AG08396 (cell line): ENCODE results near the gene CACNG8.

ENCODE experiments used
- DNase-seq: peaks from one replicate; pipeline ENCODE4 v3.0.0; 2012; ENCODE audit warnings: low spot score, mixed read lengths

Gene CACNG8

DNA sequence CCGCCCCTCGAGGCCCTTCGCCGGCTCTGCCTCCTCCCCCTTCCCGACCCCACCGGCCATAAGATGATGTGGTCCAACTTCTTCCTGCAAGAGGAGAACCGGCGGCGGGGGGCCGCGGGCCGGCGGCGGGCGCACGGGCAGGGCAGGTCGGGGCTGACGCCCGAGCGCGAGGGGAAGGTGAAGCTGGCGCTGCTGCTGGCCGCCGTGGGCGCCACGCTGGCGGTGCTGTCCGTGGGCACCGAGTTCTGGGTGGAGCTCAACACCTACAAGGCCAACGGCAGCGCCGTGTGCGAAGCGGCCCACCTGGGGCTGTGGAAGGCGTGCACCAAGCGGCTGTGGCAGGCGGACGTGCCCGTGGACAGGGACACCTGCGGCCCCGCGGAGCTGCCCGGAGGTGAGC lies 30.1 kb downstream of the CACNG8 start:
- DNase-seq = no peak

DNA sequence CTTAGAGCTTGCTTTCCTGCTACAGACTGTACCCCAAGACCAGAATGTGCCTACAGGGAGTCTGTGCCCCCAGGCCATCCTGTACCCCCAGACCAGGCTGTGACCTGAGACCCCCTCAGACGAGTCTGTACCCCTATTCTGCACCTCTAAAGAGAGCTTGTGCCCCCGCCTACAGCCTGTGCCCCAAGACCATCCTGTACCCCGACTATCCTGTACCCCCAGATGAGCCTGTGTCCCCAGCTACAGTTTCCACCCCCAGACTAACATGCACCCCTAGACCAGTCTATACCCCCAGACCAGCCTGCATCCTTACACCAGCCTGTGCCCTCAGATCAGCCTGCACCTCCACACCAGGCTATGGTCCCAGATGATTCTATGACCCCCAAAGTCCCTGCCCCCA lies 30.7 kb downstream of the CACNG8 start:
- no peak for DNase-seq

DNA sequence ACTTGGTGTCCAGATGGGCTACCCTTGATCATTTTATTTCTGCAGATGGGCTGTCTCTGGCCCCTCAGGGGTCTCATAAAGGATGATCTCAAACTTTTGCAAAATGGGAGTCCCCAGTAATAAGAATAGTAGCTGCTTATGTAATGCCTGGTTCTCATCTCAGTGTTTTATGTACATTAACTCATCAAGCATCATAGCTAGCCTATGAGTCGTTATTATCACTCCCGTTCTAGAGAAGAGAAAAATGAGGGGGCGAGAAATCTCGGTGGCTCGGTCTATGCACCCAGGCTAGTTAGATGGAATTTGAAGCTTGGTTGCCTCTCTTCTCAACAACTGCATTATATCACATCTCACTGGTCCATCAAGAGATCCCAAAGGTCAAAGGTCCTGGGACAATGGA lies 32.1 kb downstream of the CACNG8 start:
- no peak for DNase-seq

DNA sequence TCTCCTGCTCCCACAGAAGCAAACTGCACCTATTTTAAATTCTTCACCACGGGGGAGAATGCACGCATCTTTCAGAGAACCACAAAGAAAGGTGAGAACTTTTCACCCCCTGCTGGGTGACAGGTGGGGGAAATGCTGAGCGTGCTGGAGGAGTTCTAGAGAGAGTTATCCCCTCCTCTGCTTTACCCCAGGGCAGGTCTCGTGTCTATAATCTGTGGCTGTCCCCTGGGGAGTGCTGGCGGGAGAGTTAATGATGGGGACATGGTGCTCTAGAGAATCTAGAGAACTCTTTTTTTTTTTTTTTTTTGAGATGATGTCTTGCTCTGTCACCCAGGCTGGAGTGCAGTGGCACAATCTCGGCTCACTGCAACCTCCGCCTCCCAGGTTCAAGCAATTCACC lies 35.5 kb downstream of the CACNG8 start:
- no peak for DNase-seq

DNA sequence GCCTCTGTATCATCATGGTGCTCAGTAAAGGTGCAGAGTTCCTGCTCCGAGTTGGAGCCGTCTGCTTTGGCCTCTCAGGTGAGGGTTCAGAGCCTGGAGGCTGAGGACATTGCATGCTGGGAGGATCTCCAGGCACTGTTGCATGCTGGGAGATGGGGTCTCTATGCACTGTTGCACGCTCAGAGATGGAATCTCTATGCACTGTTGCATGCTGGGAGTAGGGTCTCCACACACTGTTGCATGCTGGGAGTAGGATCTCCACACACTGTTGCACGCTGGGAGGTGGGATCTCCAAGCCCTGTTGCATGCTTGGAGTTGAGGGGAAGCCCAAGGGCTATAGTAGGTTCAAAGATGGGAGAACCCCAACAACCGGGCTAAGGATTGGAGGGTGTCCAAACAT lies 37.0 kb downstream of the CACNG8 start:
- DNase-seq = no peak

DNA sequence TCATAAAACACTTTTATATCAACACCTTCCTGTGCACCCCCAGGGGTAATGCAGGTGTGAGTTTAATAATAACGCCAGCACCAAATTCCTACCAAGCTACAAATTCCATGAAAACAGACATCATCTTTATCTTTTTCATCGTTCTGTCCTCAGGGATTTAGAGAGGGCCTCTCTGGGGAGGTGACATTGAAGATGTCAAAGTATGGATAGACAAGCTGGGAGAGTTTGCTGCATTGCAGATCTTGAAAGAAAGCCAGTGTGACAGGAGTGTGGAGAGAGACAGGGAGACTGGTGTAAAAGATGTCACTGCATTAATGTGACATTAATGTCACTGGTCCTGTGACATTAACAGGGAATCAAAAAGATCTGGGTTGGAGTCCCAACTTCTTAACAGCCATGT lies 38.8 kb downstream of the CACNG8 start:
- no peak for DNase-seq

DNA sequence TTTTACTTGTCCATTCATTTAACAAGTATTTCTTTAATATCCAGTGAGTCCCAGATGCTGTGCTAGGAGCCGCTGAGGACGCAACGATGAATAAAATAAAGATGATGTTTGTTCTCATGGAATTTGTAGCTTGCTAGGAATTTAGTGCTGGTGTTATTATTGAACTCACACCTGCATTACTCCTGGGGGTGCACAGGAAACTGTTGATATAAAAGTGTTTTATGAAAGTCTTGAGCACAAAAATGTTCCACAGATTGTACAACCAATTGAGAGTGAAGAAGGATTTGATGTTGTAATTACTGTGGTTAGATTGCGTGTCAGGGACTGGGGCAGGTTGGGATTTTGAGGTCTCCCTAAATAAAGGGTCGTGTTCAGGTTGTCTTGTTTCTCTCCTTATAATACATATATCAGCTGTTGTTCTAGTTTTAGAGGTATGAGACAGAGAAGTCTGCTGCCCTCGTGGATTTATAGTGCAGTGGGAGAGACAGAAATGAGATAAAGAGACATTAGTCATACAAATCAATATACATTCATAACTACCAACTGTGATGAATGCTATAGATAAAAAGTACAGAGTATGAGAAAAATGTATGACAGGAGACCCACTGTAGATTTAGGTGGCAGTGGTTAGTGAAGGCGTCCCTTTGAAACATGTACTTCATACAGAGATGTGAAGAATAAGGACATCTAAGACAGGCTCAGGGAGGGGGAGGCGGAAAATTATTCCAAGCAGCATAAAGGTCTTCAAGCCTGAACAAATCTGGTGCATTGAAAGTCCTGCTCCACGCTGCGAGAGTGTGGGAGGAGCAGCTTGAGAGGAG lies 40.0 kb downstream of the CACNG8 start:
- no peak for DNase-seq

DNA sequence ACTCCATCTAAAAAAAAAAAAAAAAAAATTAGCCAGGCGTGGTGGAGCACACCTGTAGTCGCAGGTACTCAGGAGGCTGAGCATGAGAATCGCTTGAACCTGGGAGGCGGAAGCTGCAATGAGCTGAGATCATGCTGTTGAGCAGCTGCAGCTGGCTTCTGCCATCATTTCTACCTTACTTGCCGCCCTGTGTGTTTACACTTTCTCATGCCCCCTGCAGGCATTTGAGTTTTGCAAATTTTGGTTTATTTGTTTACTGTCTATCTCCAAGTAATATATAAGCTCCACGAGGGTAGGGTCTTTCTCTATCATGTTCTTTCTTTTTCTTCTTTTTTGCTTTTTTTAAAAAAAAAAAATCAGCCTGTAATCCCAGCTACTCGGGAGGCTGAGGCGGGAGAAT lies 46.7 kb downstream of the CACNG8 start:
- no peak for DNase-seq

DNA sequence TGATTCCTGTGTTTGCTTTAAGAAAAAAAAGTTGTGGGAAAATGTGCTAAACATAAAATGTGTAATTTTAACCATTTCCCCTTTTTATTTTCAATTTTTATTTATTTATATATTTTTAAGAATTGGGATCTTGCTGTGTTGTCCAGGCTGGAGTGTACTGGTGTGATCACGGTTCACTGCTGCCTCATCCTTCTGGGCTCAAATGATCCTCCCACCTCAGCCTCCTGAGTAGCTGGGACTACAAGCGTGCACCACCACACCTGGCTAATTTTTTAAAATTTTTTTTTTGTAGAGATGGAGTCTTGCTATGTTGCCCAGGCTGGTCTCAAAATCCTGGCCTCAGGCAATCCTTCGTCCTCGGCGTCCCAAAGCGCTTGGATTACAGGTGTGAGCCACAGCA lies 47.7 kb downstream of the CACNG8 start:
- no peak for DNase-seq

DNA sequence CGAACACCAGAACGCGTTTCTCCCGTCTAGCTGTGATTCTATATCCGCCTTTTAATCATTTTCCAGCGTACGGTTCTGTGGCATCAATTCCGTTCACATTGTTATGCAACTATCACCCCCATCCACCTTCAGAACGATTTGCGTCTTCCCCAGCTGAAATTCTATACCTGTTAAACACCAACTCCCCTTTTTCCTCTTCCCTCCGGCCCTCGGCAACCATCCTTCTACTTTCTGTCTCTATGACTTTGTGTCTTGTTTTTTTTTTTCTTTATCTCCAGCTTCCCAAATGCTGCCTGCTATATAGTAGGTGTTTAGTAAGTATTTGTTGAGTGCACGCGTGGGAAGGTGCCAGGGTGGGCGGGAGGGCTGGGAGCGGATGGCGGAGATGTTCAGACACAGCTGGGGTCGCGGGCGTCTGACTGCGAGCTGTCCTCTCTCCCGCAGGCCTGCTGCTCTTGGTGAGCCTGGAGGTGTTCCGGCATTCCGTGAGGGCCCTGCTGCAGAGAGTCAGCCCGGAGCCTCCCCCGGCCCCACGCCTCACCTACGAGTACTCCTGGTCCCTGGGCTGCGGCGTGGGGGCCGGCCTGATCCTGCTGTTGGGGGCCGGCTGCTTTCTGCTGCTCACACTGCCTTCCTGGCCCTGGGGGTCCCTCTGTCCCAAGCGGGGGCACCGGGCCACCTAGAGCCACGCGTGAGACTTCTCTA lies 48.9 kb downstream of the CACNG8 start:
- DNase-seq = no peak

DNA sequence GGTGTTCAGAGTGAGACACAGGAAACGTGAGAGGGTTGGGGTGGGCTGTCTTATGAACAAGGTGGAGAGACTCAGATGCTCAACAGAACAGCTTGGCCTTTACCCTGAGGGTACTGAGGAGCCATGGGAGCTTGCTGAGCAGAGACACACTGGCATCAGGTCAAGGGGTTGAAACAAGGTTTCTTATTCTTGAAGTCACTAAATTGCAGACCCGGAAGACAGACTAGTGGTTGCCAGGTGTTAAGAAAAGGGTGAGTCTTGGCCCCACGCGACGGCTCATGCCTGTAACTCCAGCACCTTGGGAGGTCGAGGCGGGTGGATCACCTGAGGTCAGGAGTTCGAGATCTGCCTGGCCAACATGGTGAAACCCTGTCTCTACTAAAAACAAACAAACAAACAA lies 51.1 kb downstream of the CACNG8 start:
- DNase-seq = no peak

DNA sequence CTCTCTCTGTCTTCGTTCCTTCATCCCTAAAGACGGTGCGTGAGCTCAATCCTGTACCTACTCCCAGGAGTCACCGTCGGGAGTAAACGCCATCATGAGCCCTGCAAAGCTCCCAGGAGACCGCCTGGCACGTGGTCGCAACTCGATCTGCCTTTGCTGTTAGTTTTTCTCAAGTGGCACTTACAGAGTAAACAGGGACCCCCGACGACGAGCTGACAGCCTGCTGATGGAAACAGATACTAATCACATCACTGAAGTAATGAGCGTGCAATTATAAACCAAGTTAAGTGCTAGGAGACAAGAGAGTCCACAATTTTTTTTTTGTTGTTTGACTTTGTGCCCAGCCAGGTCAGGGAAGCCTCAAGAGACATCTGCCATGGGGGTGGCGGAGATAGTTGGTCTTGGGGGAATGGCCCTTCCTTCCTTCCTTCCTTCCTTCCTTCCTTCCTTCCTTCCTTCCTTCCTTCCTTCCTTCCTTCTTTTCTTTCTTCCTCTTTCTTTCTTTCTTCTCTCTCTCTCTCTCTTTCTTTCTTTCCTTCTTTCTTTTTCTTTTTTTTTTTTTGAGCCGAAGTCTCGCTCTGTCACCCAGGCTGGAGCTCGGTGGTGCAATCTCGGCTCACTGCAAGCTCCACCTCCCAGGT lies 52.3 kb downstream of the CACNG8 start:
- DNase-seq = no peak

DNA sequence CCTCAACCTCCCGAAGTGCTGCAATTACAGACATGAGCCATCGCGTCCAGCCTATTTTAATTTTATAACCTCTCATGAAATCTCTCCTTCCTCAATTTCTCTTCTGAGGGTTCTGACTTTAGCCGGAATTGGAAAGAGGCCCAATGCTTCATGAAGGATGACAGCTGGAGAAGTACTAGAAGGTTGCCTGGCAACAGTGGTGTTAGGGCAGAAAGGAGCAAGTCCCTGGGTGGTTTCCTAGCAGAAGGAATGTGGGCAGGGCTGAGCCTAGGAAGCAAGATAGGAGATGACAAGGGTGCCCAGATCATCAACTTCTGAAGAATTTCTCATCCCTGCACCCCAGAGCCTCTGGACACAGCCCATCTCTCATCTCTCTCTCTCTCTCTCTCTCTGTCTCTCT lies 54.5 kb downstream of the CACNG8 start:
- DNase-seq = peak; percentile 58

DNA sequence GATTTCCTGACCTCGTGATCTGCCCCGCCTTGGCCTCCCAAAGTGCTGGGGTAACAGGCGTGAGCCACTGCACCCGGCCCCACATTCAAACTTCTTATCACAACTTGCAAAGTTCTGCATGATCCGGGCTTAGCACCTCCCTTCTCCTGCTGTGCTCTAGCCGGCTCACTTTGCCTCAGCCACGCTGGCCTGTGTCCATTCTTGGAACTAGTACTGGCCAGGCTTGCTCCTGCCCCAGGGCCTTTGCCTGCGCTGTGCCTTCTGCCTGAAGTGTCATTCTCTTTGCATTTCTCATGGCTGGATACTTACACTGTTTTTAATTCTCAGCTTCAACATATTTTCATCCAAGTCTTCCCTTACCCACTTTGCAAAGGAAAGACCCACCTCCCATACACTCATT lies 58.6 kb downstream of the CACNG8 start:
- no peak for DNase-seq

DNA sequence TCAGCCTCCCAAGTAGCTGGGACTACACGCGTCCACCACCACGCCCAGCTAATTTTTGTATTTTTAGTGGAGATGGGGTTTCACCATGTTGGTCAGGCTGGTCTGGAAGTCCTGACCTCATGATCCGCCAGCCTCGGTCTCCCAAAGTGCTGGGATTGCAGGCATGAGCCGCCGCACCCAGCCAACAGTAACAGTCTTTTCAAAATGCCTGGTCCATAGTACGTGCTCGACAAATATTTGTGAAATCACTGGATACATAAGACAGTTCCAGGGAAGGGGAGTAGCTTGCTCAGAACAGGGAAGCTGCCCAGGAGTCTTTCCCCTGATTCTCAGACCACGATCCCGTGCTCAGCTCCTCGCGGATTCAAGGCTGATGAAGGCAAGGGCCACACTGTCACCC lies 59.2 kb downstream of the CACNG8 start:
- no peak for DNase-seq

DNA sequence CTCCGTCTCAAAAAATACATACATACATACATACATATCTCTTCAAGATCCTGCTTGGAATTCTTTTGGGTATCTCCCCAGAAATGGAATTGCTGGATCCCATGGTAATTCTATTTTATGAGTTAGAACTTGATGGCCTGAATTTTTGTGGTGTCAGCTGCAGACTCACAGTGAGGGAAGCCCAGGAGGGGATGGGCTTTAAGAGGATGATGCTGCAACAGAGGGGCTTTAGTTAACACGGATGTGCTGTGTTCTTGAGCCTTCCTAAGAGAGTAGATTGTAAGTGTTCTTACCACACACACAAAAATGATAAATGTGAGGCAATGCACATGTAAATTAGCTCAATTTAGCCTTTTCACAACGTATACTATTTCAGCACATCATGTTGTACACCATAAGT lies 60.5 kb downstream of the CACNG8 start:
- no peak for DNase-seq

DNA sequence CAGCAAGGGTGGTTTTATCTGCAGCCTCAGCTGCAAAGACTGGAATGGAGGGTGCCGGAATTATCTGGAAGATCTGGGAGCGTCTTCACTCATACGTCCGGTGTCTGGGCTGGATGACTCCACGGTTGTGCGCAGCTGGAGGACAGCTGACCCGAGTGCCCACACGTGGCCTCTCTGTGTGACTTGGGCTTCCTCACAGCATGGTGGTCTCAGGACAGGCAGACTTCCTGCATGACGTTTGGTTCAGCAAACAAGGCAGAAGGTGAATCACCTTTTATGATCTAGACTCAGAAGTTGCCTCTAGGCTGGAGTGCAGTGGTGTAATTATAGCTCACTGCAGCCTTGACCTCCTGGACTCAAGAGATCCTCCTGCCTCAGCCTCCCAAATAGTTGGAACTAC lies 61.9 kb downstream of the CACNG8 start:
- no peak for DNase-seq

DNA sequence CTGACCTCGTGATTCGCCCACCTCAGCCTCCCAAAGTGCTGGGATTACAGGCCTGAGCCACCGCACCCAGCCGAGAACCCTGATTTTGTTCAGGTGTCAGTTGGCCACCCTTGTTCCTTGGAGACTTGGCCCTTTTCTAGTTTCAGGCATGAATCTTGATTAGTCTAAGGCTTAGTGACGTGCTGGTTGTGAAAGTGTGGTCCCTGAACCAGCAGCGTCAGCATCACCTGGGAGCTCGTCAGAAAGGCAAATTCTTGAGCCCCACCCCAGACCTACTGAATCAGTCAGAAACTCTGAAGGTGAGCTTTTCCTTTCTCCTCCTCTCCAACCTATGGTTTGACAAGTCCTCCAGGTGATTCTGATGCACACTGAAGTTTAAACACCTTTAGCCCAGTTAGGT lies 63.9 kb downstream of the CACNG8 start:
- DNase-seq = no peak

DNA sequence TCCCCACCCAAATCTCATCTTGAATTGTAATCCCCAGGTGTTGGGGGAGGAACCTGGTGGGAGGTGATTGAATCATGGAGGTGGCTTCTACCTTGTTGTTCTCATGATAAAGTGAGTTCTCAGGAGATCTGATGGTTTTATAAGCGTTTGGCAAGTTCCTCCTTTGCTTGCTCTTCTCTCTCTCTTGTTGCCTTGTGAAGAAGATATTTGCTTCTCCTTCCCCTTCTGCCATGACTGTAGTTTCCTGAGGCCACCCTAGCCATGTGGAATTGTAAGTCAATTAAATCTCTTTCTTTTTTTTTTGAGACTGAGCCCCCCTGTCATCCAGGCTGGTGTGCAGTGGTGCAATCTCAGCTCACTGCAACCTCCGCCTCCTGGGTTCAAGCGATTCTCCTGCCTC lies 66.6 kb downstream of the CACNG8 start:
- no peak for DNase-seq

DNA sequence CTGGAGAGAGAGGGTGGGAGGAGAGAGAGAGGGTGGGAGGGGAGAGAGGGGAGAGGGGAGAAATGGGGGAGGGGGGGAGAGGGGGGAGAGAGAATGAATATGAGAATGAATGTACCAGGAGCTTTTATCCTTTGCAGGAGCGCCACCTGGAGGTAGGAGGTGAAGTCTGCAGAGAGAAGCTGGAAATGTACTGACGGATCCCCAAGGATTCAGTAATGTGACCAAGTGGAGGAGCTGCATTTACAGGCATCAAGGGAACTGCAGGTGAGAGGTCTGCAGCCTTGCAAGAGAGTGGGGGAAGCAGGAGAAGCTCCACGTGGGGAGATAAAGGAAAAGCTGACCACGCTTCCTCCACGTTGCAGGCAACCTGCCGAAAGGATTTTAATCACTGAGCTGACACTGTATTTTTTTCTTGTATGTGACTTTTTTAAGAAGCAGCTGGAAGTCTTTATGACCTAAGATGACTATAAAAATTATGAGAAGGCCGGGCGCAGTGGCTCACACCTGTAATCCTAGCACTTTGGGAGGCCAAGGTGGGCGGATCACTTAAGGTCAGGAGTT lies 67.3 kb downstream of the CACNG8 start:
- peak; percentile 52 for DNase-seq

DNA sequence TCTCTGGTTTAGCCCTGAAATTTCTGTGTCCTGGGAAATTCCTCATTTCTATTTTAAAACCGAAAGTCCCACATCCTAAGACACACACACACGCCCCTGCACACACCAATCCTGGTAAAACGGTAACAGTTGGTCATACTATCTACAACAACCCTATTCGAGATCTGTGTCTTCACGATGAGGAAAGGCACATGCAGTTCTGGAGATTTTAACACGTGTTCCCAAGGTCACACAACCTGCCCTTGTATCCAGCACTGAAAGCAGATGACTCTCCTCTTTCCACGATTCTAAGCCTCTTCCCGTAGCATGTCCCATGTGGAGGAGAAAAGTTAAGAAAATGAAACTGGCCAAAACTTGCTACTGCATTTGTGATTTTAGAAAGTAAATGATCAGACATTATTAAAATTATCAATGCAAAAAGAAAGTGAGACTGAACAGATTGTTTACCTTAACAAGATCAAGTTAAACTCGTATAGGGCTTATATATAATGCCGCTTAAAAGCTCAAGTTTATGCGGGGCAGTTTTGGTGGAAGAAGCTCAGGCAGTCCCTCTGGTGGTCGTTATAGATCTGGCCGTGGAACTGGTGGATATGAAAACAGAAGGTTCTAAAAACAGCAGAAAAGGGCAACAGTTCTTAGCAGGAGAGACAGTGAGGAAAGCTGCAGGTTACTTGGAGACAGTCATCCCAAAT lies 68.3 kb downstream of the CACNG8 start:
- DNase-seq = no peak
